Endothelial cell of hepatic sinusoid (primary cell): Measurements from ENCODE around the gene SNTG2.

Experiments used
- in situ Hi-C: cut with HindIII; loops from 2 replicates; pipeline ENCODE4 v1.10.0; 2017; ENCODE audit warnings: low sequenced_read_pairs

SNTG2 gene

DNA sequence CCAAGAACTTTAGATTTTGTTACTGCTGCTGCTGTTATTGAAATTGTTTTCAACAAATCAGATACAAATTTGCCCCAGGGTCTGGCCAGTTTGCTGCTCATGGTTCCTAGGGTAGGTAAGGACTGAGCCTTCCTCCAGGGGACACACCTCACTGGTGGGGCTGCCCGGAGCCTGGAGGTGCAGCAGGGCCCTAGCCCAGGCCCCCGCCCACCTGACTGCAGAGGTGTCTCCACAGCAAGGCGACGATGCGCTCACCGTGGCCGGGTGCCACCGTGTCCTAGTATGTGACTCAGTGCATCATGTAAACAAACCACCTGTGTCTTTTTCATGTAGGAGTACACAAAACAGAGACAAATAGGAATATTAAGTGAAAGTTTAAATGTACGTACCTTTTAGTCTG lies 309.1 kb downstream of the SNTG2 start:
- in situ Hi-C loops, result no loop called here

DNA sequence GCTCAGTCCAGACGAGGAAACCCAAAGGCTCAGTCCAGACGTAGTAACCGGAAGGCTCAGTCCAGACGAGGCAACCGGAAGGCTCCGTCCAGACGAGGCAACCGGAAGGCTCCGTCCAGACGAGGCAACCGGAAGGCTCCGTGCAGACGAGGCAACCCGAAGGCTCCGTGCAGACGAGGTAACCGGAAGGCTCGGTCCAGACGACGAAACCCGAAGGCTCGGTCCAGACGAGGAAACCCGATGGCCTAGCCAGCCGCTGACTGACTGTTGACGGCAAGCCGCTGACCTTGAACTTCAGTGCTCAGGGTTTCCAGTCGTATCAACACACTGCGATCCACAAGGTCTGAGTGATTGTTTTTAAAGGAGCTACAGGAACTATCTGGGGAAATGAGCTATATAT lies 312.0 kb downstream of the SNTG2 start:
- in situ Hi-C loops, result no loop called here

DNA sequence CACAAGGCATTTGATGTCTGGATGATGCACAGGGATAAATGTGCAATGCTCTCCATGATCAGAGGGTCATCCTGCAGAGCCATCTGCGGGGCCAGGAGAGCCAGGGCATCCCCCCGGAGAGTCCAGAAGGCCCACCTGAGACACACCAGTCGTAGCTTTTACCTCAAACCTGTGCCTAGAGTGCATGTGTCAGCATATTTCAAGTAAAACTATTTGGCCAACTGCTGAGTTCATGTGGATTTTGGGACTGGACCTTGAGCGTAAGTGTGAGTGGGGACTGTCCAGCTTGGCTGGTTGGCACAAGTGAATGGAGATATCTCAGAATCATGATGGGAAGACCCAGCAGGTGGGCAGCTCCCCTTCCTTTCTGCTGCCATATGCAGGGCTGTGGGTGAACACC lies 314.8 kb downstream of the SNTG2 start:
- in situ Hi-C loops, result no loop called here

DNA sequence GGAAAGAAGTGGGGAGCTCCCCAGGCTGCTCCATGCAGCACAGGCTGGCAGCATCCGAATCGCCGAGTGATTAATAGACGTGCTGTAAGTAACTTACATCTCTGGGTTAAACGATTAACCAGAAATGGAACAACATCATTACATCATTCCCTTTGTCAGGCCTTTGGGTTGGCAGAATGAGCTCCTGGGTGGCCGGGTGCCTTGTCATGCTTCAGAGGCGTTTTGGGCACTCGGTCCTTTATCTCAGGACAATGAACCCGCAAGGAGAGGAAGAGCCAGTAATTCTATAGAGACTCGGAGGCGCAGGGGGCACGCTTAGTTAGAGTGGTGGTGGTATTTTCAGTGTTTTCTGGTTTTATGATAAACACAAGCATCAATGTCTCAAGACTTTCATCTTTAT lies 315.7 kb downstream of the SNTG2 start:
- in situ Hi-C loops, result no loop called here

DNA sequence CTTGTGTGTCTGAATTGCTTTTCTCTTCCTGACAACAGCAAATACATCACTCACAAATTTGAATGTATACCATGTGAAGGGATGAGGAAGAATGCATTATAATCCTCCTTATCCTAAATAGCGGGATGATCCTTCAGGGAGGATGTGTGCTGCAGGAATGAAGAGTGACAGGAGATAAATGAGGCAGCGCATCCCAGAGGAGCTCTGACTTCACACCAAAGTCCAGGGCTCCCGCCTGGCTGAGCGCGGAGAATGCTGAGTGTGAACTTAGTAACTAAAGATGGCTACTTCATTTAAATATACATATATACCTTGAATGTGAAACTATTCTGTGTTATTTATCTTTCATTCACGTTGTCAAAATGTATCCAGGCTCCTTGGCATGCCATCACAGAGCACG lies 317.4 kb downstream of the SNTG2 start:
- in situ Hi-C loops, result no loop called here

DNA sequence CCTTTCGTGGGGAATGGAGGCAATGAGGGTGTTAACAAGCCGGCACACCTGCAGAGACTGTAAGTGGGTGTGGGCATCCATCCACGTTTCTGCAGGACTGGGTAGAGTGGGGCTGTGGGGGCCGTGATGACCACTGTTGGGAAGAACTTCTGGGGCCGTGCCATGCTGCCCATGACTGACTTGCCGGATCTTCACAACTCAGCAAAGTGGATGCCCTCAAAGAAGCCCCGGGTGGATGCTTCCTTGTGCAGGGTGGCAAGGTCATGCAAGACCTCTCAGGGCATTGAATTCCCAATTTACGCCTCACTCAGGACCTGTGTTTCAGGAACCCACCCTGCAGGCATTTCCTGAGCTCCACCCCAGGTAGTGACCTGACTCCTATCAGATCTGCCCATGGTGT lies 319.2 kb downstream of the SNTG2 start:
- in situ Hi-C loops, result no loop called here

DNA sequence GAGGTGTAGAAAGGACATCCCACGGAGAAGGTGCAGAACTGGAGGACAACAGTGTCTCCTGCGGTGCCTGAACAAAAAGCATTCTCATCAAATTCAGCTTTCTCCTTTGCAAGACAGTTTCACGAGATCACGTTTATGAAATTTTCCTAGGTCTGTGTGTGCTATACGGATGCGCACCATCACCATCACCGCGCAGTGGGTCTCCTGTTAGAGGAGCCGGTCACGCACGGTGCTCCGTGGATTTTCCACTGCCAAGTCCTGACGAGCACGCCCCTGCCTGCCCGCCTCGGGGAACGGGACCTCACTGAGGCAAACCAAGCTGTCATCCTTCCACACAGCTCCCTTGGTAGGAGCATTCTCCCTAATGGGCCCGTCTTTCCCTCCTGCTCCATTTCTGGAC lies 322.2 kb downstream of the SNTG2 start:
- in situ Hi-C loops, result no loop called here

DNA sequence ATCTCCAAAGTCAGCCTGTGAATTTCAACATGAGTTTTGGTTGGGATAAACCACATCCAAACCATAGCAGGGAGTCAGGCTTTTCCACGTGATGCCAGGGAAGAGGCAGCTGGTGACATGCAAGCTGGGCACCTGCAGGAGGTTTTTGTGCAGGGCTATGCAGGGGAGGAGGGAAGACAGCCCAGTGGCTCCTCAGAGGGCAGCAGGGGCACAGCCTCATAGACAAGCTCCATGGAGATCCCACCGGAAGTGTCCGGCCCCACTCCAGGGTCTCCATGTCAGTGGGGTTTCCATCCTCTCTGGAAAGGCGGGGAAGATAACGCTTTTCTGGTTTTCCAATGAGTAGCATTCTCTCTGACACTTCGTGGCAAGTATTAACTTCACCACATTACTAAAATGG lies 327.0 kb downstream of the SNTG2 start:
- in situ Hi-C loops, result no loop called here

DNA sequence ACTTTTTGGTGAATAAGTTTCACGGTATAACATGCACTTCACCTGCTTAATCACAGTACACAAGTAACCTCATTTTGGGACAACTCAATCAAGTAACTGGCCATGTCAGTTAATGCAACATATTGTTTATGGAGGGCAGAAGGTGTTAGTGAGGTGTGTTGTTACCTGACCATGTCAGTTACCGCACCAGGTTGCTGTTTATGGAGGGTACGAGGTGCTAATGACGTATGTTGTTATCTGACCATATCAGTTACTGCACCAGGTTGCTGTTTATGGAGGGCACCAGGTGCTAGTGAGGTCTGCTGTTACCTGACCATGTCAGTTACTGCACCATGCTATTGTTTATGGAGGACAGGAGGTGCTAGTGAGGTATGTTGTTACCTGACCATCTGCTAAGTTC lies 327.5 kb downstream of the SNTG2 start:
- in situ Hi-C loops, result no loop called here

DNA sequence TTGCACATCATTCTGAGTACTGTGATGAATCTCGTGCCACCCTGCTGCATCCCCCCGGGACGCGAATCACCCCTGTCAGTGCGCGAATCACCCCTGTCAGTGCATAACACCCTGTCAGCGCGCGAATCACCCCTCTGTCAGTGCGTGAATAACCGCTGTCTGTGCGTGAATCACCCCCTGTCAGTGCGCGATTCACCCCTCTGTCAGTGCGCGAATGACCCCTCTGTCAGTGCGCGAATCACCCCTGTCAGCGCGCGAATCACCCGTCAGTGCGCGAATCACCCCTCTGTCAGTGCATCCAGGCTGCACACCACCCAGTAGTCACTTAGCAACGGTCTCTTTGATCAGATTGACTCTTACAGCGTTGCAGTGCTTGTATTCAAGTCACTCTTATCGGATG lies 328.2 kb downstream of the SNTG2 start:
- in situ Hi-C loops, result no loop called here

DNA sequence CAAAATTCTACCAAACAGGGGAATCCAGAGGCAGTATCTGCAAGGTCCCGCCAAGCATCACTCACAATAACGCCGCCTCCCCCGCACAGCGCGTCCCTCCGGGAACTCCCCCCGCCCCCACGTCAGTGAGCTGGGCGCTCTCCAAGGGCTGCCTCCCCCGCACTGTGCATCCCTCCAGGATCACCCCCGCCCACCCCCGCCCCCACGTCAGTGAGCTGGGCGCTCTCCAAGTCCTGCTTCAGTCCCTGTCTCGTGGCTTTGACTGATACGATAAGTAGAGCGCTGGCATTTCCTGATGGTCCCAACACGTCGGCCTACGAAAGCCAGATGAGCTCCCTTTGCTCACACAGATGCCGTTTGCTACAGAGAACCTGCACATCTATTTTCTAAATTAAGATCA lies 331.9 kb downstream of the SNTG2 start:
- in situ Hi-C loops, result no loop called here

DNA sequence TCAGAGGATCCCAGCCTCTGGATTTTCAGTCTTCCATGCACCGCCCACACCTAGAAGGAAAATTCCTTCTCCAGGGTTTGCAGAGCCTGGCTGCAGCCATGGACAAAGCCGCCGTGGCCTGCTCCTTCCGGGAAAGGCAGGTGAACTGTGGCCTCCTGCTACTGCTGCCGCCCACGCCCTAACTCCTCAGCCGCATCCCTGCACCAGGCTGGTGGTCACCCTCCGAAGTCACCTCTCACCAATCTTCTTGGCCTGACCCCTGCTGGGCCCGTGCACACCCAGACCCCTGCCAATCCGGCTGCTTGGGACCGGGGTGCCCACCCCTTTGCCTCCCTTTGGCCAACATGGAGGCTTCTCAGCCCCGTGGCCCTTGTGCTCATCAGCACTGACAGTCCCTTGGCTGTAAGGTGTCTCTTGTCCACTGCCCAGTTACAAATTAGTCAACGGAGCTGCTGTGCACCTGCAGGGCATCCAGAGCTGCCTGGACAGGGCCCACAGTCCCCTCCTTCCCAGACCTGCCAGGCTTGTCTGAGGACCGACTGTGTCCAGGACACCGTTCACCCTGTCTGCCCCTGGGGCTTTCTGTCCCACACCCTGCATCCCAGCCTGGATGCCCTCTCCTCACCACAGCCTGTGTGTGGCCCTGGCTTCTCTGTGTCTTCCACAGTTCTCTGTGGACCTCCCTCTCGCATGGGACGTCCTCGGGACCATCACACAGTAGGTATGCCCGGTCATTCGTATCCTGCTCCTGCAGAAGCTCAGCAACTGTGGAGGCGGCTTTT lies 332.6 kb downstream of the SNTG2 start:
- in situ Hi-C loops, result no loop called here

DNA sequence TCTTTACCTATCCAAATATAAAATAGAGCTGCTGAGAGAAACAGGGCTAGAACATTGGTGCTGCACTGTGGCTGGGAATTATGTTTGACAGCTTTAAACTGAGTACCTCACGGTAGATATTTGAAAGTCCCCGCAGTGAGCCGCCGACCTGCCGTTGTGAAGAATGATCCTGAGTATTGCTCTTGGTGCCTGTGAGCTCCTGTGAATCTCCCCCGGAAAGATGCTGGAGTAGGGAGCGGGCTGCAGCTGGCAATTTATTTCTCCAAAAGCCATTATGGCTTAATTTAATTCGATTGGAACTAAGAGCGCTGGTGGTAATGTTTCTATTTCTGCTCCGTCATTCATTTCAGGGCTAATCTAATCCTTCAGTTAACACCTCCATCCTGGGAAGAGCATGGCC lies 333.2 kb downstream of the SNTG2 start:
- in situ Hi-C loops, result no loop called here

DNA sequence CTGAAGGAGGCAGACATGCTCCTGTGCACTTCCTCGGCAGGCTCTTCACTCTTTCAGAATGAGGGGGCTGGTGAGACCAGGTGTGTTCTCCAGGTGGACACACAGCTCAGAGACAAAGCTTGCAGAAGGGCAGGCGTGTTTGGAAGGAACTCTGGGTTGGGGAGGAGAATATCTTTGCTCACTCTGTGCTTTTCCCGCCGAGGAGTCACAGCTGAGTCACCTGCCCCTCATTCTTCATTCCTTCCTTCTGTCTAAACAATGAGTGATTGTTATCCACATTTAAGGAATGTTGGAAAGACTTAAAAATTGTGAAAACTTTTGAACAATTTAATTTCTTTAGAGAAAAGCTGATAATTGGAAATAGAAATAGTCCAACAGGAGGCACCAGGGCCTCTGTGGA lies 336.3 kb downstream of the SNTG2 start:
- in situ Hi-C loops, result no loop called here

DNA sequence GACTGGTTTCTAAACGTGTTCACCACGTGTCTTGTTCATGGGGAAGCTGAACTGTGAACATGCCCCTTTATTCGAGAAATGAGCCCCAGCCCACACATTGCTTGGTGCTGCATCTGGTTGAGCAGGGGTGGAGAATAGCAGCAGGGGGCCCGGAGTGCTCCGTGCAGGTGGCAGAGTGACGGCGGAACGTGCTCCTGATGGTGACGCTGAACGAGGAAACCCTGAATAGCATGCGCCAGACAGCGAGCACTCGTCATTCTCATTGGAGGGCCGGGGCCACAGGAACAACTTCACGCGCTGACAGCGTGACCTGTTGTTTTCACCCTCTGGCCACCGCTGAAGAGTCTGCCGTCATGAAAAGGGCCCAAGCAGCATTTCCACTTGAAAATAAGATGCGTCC lies 336.8 kb downstream of the SNTG2 start:
- in situ Hi-C loops, result no loop called here

DNA sequence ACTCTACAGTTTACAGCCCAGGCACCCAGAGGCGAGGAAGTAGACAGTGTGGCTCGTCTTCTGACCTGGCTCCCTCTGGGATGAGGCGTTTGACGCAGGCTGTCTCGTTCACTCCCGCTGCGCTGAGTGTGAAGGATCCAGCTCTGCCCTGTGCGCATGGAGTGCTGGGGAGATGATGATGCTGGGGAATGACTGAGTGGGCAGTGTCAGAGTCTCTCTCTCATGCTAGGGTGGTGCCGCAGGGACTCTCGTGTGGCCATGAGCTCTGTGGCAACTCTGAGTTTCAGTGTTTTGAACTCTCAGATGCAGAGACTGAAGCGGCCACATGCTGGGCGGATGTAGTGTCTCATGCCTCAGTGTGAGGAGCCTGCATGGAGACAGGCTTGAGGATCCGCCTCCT lies 344.3 kb downstream of the SNTG2 start:
- in situ Hi-C loops, result loop anchor here (5.0 kb wide), 1 partner anchor 67 kb away; no protein-coding TSS in a partner anchor

DNA sequence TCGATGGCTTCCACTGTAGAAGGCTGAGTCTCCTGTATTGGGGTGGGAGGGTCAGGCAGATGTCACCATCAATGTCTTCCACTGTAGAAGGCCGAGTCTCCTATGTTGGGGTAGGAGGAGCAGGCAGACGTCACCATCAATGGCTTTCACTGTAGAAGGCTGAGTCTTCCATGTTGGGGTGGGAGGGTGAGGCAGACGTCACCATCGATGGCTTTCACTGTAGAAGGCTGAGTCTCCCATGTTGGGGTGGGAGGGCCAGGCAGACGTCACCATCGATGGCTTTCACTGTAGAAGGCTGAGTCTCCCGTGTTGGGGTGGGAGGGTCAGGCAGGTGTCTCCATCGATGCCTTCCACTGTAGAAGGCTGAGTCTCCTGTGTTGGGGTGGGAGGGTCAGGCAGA lies 345.1 kb downstream of the SNTG2 start:
- in situ Hi-C loops, result loop anchor here (5.0 kb wide), 1 partner anchor 67 kb away; no protein-coding TSS in a partner anchor

DNA sequence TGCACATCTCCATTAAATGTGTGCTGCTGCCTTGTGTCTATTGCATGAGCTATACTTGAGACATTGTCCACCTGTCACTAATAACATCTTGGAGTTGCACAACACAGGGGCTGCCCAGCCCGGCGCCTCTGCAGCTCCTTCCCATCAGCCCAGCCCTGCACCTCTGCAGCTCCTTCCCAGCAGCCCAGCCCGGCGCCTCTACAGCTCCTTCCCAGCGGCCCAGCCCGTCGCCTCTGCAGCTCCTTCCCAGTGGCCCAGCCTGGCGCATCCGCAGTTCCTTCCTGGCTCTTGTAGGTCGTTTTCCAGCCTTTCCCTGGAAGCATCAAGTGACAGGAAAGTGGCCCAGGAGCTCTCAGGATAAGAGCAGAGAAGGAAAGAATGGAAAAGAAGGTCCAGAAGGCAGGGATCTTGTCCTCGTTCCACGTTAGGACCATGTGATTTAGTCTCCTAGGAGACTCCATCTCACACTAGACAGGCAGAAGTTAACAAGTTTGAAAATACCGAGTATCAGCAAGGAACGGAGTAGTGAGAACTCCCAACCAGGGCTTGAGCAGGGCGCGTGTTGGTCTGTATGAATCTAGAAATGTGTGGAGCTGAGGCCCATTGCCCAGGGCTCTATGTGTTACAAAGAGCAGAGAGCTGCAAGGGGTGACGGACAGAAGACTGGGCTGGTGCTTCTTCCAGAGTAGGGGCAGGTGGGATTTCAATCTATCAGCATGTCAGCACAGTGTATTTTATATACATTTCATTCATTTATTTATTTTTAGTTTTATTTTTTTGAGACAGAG lies 346.9 kb downstream of the SNTG2 start:
- in situ Hi-C loops, result loop anchor here (5.0 kb wide), 1 partner anchor 65 kb away; no protein-coding TSS in a partner anchor

DNA sequence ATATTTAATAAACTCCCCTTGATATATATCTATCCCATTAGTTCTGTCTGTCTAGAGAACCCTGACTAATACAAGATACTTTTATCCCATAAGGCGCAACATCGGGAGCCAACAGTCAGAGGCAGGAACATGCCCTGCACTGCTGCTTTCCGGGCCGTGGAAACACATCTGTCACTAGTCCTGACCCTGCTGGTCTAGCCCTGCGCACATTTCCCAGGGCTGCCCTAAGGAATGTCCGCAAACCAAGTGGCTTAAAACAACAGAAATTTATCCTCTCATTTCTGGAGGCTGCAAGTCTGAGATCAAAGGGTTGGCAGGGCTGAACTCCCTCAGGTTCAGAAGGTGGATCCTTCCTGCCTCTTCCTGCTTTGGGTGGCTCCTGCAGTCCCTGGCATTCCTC lies 348.4 kb downstream of the SNTG2 start:
- in situ Hi-C loops, result loop anchor here (5.0 kb wide), 1 partner anchor 63 kb away; no protein-coding TSS in a partner anchor

DNA sequence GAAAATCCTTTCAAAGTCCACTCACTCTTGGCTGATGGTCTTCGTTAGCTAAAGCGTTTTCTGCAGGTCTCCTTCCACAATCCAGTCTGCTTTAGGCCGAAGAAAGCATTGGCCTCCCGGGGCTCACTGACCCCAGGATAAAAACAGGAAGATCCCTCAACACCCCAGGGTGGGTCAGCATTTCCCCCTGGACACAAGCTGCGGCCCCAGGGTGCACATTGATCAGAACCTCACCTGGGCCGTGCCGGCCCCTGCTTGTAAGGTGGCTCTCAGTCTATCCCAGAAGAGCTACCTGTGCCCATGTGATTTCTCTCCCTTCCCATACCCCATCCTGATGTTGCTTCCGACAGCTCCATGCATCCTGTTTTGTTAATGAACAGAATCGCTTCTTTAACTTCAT lies 349.6 kb downstream of the SNTG2 start:
- in situ Hi-C loops, result no loop called here

DNA sequence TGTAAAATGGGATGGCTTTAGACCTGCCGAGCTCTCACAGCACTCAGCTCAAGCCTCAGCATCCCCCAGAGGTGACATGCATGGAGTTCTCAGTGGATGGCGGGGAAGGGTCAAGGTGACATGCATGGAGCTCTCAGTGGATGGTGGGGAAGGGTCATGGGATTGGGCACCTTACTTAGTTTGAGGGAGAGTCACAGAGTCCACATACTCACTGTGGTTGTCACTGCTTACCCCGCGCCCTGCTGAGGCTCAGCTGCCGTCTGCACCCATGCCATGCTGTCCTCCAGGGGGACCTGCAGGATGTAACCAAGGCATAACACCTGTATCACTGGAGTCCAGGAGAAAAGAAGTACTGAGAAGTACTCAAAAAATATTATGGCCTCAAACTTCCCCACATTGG lies 350.4 kb downstream of the SNTG2 start:
- in situ Hi-C loops, result no loop called here

DNA sequence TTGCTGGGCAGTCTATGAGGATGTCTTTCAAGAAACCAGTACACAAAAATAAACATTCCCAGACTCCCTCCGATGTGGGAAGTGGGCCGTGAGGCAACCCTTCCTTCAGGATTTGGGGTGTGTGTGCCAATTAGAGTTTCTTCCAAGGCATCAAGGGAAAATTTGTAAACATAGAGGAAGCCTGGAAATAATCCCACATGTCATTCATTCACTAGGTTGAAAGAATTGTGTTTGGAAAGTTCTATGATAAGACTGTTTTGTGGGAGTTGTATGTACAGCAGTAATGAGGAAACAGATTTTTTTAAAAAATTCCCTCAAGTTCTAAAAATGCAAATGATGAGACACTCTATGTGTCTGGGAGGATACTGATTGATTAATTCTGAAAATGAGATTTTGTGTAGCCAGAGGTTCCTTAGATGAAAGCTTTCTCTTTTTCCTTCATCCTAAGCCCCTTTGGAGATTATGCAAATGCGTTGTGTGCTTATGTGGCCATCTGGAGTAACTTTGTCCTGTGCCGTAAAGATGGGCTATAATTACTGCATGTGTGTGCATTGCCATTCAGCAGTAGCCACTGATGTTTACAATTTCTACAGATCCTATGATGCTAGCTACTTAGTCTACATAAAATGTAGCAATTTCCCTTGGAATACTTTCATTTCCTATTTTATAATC lies 354.8 kb downstream of the SNTG2 start:
- in situ Hi-C loops, result no loop called here
